H1 (cell line): ENCODE data around the gene SH3RF3. TPM values are rescaled to one million over a fixed set of nuclear protein-coding genes. Genes with fewer than 3 reads are reported as not detected.
A peak's percentile ranks its signal among the peaks of the same experiment; 100 is the strongest.

Experiments used
- CTCF ChIA-PET: fragments of 300-600 bp; sonication (Branson Sonifier 250); formaldehyde crosslinking; loops from one replicate; lab custom pipeline; 2021; ENCODE audit not compliant: partially characterized antibody; lab: Charles Lee
- POLR2A ChIA-PET: fragments of 300-600 bp; sonication (Branson Sonifier 250); formaldehyde crosslinking; loops from one replicate; lab custom pipeline; 2021; ENCODE audit warnings: inconsistent platforms; ENCODE audit not compliant: partially characterized antibody; lab: Charles Lee
- DNase-seq, 2 experiments: peaks; one replicate each; pipeline versions ENCODE4 v3.0.0 to v3.0.0-alpha.2; 2010 to 2022; ENCODE audit warnings: low spot score in 2 of 2, low read depth in 1 of 2, mixed read lengths in 1 of 2
- FAIRE-seq: peaks from 2 replicates; lab custom pipeline; 2011; peaks lifted over from hg19 to GRCh38; lab: Jason Lieb, UNC
- H2AFZ ChIP-seq: 2 replicates; pipeline ENCODE4 v1.8.1; 2012; ENCODE audit warnings: low read length, inconsistent platforms
- H2AK5ac ChIP-seq: 2 replicates; pipeline ENCODE4 v1.6.1; 2013; ENCODE audit warnings: low read depth, low read length
- H2BK120ac ChIP-seq: replicated peaks from 2 replicates; pipeline ENCODE3; 2013; ENCODE audit warnings: low read depth, low read length, inconsistent platforms
- H2BK12ac ChIP-seq: 2 replicates; pipeline ENCODE4 v1.6.1; 2013; ENCODE audit warnings: low read depth, low read length
- H2BK15ac ChIP-seq: 2 replicates; pipeline ENCODE4 v1.6.1; 2013; ENCODE audit warnings: low read length
- H2BK20ac ChIP-seq: 2 replicates; pipeline ENCODE4 v1.6.1; 2013; ENCODE audit warnings: low read length
- H2BK5ac ChIP-seq: 2 replicates; pipeline ENCODE4 v1.6.1; 2013; ENCODE audit warnings: low read depth, low read length
- H3K14ac ChIP-seq: 2 replicates; pipeline ENCODE4 v1.6.1; 2013; ENCODE audit warnings: inconsistent platforms; ENCODE audit not compliant: insufficient read length
- H3K18ac ChIP-seq: 2 replicates; pipeline ENCODE4 v1.6.1; 2013; ENCODE audit warnings: low read length; ENCODE audit errors: extremely low read depth
- H3K23ac ChIP-seq: 2 replicates; pipeline ENCODE4 v1.6.1; 2013; ENCODE audit warnings: inconsistent platforms; ENCODE audit not compliant: insufficient read length
- H3K23me2 ChIP-seq: 2 replicates; pipeline ENCODE4 v1.6.1; 2013; ENCODE audit warnings: low read depth, low read length
- H3K27ac ChIP-seq: 2 replicates; pipeline ENCODE4 v1.6.1; 2011; ENCODE audit warnings: low read depth, low read length, inconsistent platforms
- H3K27me3 ChIP-seq, 4 experiments: replicated peaks in 1 of 4; 1 replicate in 1 of 4; 2 replicates in 3 of 4; pipeline versions ENCODE4 v1.6.1 to v1.8.1; 2011 to 2013; ENCODE audit warnings: low read length in 3 of 4, mild to moderate bottlenecking in 3 of 4, inconsistent platforms in 2 of 4, mixed read lengths in 2 of 4, moderate library complexity in 1 of 4; ENCODE audit not compliant: control insufficient read depth in 3 of 4, insufficient read depth in 3 of 4; ENCODE audit errors: extremely low read depth in 1 of 4
- H3K36me3 ChIP-seq, 4 experiments: 2 replicates each; pipeline versions ENCODE4 v1.6.1 to v1.8.1; 2011 to 2013; ENCODE audit warnings: mild to moderate bottlenecking in 4 of 4, low read length in 3 of 4, moderate library complexity in 2 of 4, control low read depth in 1 of 4, inconsistent platforms in 1 of 4; ENCODE audit not compliant: insufficient read depth in 4 of 4, control insufficient read depth in 2 of 4
- H3K4ac ChIP-seq: replicated peaks from 2 replicates; pipeline ENCODE3; 2013; ENCODE audit warnings: low read length, low read depth, mixed read lengths, inconsistent platforms; ENCODE audit not compliant: insufficient read length
- H3K4me1 ChIP-seq, 4 experiments: replicated peaks in 1 of 4; 1 replicate in 1 of 4; 2 replicates in 3 of 4; pipeline versions ENCODE4 v1.6.1 to v1.8.1; 2011 to 2013; ENCODE audit warnings: low read length in 3 of 4, inconsistent platforms in 2 of 4, mixed read lengths in 1 of 4; ENCODE audit not compliant: insufficient read depth in 4 of 4, control insufficient read depth in 3 of 4
- H3K4me2 ChIP-seq, 2 experiments: 2 replicates each; pipeline versions ENCODE4 v1.6.1 to v1.8.1; 2011 to 2013; ENCODE audit warnings: low read depth in 2 of 2, low read length in 2 of 2, control low read depth in 1 of 2, inconsistent platforms in 1 of 2, mild to moderate bottlenecking in 1 of 2; ENCODE audit not compliant: insufficient read depth in 1 of 2
- H3K4me3 ChIP-seq, 4 experiments: fragments of 200-600, 300-600 bp in 1 of 4; sonication (generic), shearing (Covaris generic), sonication (Bioruptor Twin) in 1 of 4; 2 replicates each; pipeline versions ENCODE4 v1.5.1 to v1.8.1; 2011 to 2016; ENCODE audit warnings: low read length in 4 of 4, low read depth in 3 of 4, control low read depth in 2 of 4, inconsistent platforms in 2 of 4, mild to moderate bottlenecking in 2 of 4, mixed read lengths in 1 of 4, moderate library complexity in 1 of 4; ENCODE audit not compliant: insufficient read depth in 2 of 4; ENCODE audit errors: extremely low read depth in 1 of 4
- H3K56ac ChIP-seq: replicated peaks from 2 replicates; pipeline ENCODE3; 2013; ENCODE audit warnings: low read depth, mild to moderate bottlenecking, mixed read lengths, low read length, inconsistent platforms; ENCODE audit not compliant: insufficient read length
- H3K79me1 ChIP-seq: 2 replicates; pipeline ENCODE4 v1.6.1; 2013; ENCODE audit warnings: low read depth, low read length, control low read depth
- H3K79me2 ChIP-seq, 2 experiments: 2 replicates each; pipeline versions ENCODE4 v1.6.1 to v1.8.1; 2012 to 2013; ENCODE audit warnings: low read length in 2 of 2, mild to moderate bottlenecking in 2 of 2, inconsistent platforms in 1 of 2; ENCODE audit not compliant: insufficient read depth in 2 of 2, control insufficient read depth in 1 of 2
- H3K9ac ChIP-seq, 4 experiments: replicated peaks in 1 of 4; 1 replicate in 1 of 4; 2 replicates in 3 of 4; pipeline versions ENCODE4 v1.6.1 to v1.8.1; 2011 to 2013; ENCODE audit warnings: low read depth in 3 of 4, low read length in 3 of 4, control low read depth in 2 of 4, mild to moderate bottlenecking in 2 of 4, moderate library complexity in 2 of 4, inconsistent platforms in 1 of 4; ENCODE audit errors: extremely low read depth in 1 of 4
- H3K9me3 ChIP-seq, 2 experiments: 2 replicates each; pipeline versions ENCODE4 v1.6.1 to v1.8.1; 2012 to 2013; ENCODE audit warnings: mild to moderate bottlenecking in 2 of 2, moderate library complexity in 2 of 2, control low read depth in 1 of 2, inconsistent platforms in 1 of 2, low read depth in 1 of 2, low read length in 1 of 2, mixed read lengths in 1 of 2; ENCODE audit not compliant: insufficient read depth in 2 of 2
- H4K20me1 ChIP-seq, 2 experiments: replicated peaks in 1 of 2; 2 replicates each; pipeline versions ENCODE3 to v1.8.1; 2011 to 2013; ENCODE audit warnings: inconsistent platforms in 2 of 2, low read length in 2 of 2, mild to moderate bottlenecking in 1 of 2; ENCODE audit not compliant: insufficient read depth in 2 of 2, control insufficient read depth in 1 of 2
- H4K5ac ChIP-seq: 2 replicates; pipeline ENCODE4 v1.6.1; 2013; ENCODE audit warnings: low read length, low read depth, mixed read lengths, inconsistent platforms; ENCODE audit not compliant: insufficient read length
- H4K8ac ChIP-seq: 2 replicates; pipeline ENCODE4 v1.8.0; 2013; ENCODE audit warnings: mild to moderate bottlenecking, moderate library complexity, low read length, inconsistent platforms; ENCODE audit not compliant: insufficient read depth; ENCODE audit errors: extremely low read depth
- H4K91ac ChIP-seq: replicated peaks from 2 replicates; pipeline ENCODE3; 2013; ENCODE audit warnings: low read length, mixed read lengths, inconsistent platforms; ENCODE audit not compliant: insufficient read length
- CEBPB ChIP-seq: IDR thresholded peaks from 2 replicates; pipeline ENCODE4 v1.6.1; 2012; ENCODE audit warnings: low read depth, low read length
- TAF1 ChIP-seq: IDR thresholded peaks from 2 replicates; pipeline ENCODE4 v1.6.1; 2011; ENCODE audit warnings: mild to moderate bottlenecking, low read depth, low read length
- WGBS, 2 experiments: shearing (Covaris generic) in 1 of 2; methylation state at CpG; one replicate each; pipeline versions ENCODE4 v1.1.6 to v1.1.7; 2013 to 2015; ENCODE audit warnings: low lambda C conversion rate in 2 of 2, mixed read lengths in 2 of 2, inconsistent platforms in 1 of 2, low coverage in 1 of 2, missing lambda C conversion rate in 1 of 2; ENCODE audit not compliant: insufficient replicate concordance in 2 of 2, insufficient coverage in 1 of 2, insufficient read length in 1 of 2; ENCODE audit errors: extremely low coverage in 1 of 2, missing lambda C conversion rate in 1 of 2; 5-methylcytosine and 5-hydroxymethylcytosine counted together
- polyA plus RNA-seq, 7 experiments: library from polyadenylated mRNA; depleted of rRNA in 3 of 7; stranded (reverse) in 5 of 7; unstranded in 2 of 7; fragments of >200 nt in 5 of 7; fragments of 200-250 nt in 2 of 7; gene quantifications; 1 replicate in 5 of 7; 2 replicates in 1 of 7; 4 replicates in 1 of 7; pipeline versions ENCODE4 v1.2.1 to v1.2.3, GENCODE V29; 2011 to 2013; ENCODE audit warnings: missing spikeins in 2 of 7, mixed read lengths in 2 of 7
- total RNA-seq: library from RNA; stranded (reverse); fragmentation: NEBNext Ultra II Directional; extraction: Animal tissue kit (Norgen Biotek cat#: 25700); gene quantifications from 2 replicates; pipeline ENCODE4 v1.2.1, GENCODE V29; 2021
- TF ChIP-seq, protein P1 (sequence below), 3 experiments: IDR thresholded peaks; 1 replicate in 2 of 3; 2 replicates in 1 of 3; pipeline versions ENCODE4 v1.5.1 to v1.6.1; 2011; ENCODE audit warnings: low read length in 3 of 3, mild to moderate bottlenecking in 3 of 3, inconsistent platforms in 2 of 3, low read depth in 1 of 3, moderate library complexity in 1 of 3; ENCODE audit not compliant: insufficient read depth in 1 of 3; ENCODE audit errors: control extremely low read depth in 1 of 3

SH3RF3 gene
- total and polyA plus RNA-seq, 2 of the 8 experiments (the other 6 are each of a cell fraction or from before 2014, with no cell fraction given): 0.11 to 0.65 TPM

DNA sequence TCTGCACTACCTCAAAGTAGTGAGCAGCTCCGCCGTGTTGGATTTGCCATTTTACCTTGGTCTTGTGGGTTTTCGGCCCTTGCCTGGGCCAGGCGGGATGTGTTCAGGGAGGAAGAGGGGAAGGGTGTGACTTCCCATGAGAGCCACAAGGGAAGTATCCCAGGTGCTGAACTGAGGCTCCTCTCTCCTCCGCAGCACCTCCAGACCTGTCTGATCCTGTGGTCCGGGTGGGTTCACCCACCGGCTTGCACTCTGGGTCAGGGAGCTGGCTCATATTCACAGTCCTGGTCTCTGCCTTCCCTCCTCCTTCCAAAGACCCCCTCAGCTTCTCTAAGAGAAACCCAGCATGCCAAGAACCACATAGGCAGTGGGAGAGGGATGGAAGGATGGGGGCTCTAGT, 249.0 kb downstream of the SH3RF3 start:
- Histone ChIP-seq H3K4me3 (no peak overlapping the region), H3K27me3 (no peaks in the 10 kb centered on the region), H2BK20ac (no peak overlapping the region), H3K27ac (no peak overlapping the region), H3K4ac (no peak overlapping the region), H4K20me1 (peaks cover 0 to 2% of the 10 kb centered on the region in 2 experiments), H4K8ac (no peak overlapping the region), H3K56ac (no peak overlapping the region), H3K4me2 (no peak overlapping the region), H3K14ac (no peak overlapping the region), H2BK15ac (no peak overlapping the region), H4K5ac (no peak overlapping the region), H3K18ac (no peak overlapping the region), H4K91ac (no peak overlapping the region), H2AFZ (no peak overlapping the region), H3K23me2 (no peaks in the 10 kb centered on the region), H2BK12ac (no peak overlapping the region), H3K79me1 (no peaks in the 10 kb centered on the region), H3K9ac (no peak overlapping the region), H3K79me2 (no peaks in the 10 kb centered on the region), H2AK5ac (no peak overlapping the region), H3K9me3 (no peaks in the 10 kb centered on the region), H3K36me3 (no peaks in the 10 kb centered on the region), H2BK120ac (no peak overlapping the region), H2BK5ac (no peak overlapping the region), H3K4me1 (peaks cover 0 to 5% (median 4%) of the 10 kb centered on the region in 4 experiments; a peak in 5 of 7 replicates), H3K23ac (no peak overlapping the region)
- no peak for TF ChIP-seq CEBPB
- TF ChIP-seq TAF1: no peak
- TF ChIP-seq, protein P1, sequence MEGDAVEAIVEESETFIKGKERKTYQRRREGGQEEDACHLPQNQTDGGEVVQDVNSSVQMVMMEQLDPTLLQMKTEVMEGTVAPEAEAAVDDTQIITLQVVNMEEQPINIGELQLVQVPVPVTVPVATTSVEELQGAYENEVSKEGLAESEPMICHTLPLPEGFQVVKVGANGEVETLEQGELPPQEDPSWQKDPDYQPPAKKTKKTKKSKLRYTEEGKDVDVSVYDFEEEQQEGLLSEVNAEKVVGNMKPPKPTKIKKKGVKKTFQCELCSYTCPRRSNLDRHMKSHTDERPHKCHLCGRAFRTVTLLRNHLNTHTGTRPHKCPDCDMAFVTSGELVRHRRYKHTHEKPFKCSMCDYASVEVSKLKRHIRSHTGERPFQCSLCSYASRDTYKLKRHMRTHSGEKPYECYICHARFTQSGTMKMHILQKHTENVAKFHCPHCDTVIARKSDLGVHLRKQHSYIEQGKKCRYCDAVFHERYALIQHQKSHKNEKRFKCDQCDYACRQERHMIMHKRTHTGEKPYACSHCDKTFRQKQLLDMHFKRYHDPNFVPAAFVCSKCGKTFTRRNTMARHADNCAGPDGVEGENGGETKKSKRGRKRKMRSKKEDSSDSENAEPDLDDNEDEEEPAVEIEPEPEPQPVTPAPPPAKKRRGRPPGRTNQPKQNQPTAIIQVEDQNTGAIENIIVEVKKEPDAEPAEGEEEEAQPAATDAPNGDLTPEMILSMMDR (IDR thresholded peaks at IDR 0.05; ENCODE audit: control extremely low read depth in 1 of 3, insufficient read depth in 1 of 3, low read depth in 1 of 3, low read length in 3 of 3): no peak
- POLR2A ChIA-PET: no interaction called here
- 99% methylated on average over 7 of the region's 7 CpGs; no CpG with 5 or more reads in 1 of the 2 experiments for WGBS, 2 experiments
- FAIRE-seq (no peak), DNase-seq (peak in 1 of 2 experiments; percentile 35)
- CTCF ChIA-PET: interaction anchor here (0.7 to 1.7 kb wide), 2 partner anchors 30 to 132 kb away, joined by 3 to 6 read pairs; no protein-coding TSS in a partner anchor
